Fibroblast of pulmonary artery (primary cell): Measurements from ENCODE around the gene B3GALT4.

Experiments used
- DNase-seq: peaks from one replicate; pipeline ENCODE4 v3.0.0-alpha.2; 2010; ENCODE audit warnings: low read depth
- H3K4me3 ChIP-seq: replicated peaks from 2 replicates; pipeline ENCODE4 v1.5.1; 2011; ENCODE audit warnings: low read depth, mild to moderate bottlenecking, control low read depth, low read length, moderate library complexity
- TF ChIP-seq, protein P1 (sequence below): IDR thresholded peaks from 2 replicates; pipeline ENCODE4 v1.5.1; 2011; ENCODE audit warnings: mild to moderate bottlenecking, control low read depth, low read length, inconsistent platforms; ENCODE audit errors: missing control alignments

B3GALT4 gene

DNA sequence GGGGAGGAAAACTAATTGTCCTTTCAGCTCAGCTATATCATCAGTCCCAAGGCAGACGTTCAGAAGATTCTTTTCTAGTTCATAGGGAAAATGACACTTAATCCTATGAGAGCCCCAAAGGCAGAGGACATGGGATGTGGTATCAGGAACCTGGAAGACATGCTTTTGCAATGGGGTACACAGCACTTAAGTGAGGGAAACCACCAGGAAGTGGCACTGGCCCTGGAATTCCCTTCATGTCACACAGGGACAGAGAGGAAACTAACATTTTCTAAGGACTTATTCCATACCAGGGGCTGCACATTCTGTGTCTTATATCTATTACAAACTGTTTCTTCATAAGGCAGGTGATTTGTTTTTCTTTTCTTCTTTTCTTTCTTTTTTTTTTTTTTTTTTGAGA lies 33.4 kb upstream of the B3GALT4 start:
- DNase-seq = no peak
- TF ChIP-seq, protein P1, sequence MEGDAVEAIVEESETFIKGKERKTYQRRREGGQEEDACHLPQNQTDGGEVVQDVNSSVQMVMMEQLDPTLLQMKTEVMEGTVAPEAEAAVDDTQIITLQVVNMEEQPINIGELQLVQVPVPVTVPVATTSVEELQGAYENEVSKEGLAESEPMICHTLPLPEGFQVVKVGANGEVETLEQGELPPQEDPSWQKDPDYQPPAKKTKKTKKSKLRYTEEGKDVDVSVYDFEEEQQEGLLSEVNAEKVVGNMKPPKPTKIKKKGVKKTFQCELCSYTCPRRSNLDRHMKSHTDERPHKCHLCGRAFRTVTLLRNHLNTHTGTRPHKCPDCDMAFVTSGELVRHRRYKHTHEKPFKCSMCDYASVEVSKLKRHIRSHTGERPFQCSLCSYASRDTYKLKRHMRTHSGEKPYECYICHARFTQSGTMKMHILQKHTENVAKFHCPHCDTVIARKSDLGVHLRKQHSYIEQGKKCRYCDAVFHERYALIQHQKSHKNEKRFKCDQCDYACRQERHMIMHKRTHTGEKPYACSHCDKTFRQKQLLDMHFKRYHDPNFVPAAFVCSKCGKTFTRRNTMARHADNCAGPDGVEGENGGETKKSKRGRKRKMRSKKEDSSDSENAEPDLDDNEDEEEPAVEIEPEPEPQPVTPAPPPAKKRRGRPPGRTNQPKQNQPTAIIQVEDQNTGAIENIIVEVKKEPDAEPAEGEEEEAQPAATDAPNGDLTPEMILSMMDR = no peak
- no peak overlapping the region for H3K4me3 ChIP-seq

DNA sequence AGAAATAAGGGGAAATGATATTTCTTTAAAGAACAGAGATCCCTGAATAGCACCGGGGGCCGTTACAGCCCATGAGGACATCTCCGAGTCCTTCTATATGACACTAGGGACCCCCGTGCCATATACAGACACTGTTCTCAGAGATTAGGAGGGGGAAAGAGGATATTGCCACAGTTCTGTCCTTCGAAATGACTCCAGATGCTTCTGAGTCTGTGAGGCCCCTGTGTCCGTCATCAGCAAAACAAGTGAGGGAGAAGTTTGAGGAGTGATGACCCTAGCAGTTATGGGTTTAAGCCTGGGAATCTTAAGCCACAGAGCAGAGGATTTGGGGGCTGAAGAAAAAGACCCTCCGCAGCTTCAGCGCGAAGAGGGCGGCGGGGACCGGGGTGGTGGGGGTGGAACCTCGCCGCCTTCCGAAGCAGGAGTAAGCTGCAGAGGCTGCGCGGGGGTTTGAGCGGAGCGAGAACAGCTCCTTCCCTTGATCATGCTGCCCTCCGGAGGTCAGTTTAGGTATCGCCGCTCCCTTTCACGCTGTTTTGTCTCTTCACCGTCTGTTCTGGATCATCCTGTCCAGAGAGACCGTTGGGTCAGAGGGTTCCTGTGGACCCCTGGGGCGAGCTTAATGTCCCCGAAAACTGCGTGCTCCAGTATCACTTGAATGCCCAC lies 28.8 kb upstream of the B3GALT4 start:
- peak overlapping the region; percentile 79 for H3K4me3 ChIP-seq
- TF ChIP-seq, protein P1 = peak; percentile 87

DNA sequence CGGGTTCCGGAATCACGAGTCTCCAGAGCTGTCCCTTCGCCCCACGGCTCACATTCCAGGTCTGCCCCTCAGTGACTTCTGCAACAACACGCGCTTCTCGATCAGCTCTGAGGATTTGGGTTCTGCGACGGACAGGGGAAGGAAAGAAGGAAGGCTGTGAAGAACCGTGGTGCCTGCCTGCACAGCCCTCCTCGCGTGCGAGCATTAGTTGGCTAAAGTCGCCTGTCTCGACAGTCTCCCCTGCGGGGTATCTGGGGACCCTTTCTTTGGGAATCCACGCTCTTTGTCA lies 28.3 kb upstream of the B3GALT4 start:
- H3K4me3 ChIP-seq = peak overlapping the region; percentile 79
- peak; percentile 58 for DNase-seq
- TF ChIP-seq, protein P1 = no peak

More for the DNA sequence above, 28.8 kb upstream of the B3GALT4 start:
- peak; percentile 89 for DNase-seq

DNA sequence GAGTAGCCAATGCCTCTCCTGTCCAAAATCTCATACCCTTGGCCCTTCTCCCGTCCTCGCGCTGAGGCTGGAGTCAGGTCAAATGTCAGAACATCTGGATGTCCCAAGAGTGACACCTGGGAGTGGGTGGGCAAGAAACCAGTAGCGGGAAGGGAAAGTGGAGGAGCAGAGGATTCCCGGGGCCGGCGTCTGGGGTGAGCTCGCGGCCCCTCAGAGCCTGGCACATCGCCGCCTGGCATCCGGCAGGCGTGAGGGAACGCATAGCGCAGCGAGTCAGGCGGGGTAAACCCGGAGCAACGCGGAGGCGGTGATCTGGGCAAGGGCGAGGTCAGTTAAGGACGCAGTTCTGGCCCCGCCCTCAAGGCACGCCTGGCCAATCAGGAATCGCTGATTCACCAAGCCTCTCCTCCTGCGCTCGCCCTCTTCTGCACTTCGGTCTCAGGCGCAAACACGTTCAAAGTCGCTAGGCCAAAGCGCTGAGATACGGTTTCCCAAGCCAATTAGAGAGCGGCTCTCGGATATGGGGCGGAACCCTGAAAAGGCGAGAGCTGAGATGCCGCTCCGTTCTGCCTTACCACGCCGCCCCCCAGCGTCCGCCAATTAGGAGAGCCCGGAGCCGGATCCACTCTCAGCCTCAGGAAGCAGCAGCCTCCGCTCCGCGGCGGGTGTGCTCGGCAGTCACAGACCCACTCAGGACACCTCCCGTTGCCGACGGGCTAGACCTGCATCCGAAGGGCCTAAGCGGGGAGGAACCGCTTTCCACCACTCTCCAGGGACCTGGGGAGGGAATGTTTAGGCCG lies 27.8 kb upstream of the B3GALT4 start:
- TF ChIP-seq, protein P1 = no peak
- peak overlapping the region; percentile 79 for H3K4me3 ChIP-seq
- DNase-seq = peak; percentile 100

DNA sequence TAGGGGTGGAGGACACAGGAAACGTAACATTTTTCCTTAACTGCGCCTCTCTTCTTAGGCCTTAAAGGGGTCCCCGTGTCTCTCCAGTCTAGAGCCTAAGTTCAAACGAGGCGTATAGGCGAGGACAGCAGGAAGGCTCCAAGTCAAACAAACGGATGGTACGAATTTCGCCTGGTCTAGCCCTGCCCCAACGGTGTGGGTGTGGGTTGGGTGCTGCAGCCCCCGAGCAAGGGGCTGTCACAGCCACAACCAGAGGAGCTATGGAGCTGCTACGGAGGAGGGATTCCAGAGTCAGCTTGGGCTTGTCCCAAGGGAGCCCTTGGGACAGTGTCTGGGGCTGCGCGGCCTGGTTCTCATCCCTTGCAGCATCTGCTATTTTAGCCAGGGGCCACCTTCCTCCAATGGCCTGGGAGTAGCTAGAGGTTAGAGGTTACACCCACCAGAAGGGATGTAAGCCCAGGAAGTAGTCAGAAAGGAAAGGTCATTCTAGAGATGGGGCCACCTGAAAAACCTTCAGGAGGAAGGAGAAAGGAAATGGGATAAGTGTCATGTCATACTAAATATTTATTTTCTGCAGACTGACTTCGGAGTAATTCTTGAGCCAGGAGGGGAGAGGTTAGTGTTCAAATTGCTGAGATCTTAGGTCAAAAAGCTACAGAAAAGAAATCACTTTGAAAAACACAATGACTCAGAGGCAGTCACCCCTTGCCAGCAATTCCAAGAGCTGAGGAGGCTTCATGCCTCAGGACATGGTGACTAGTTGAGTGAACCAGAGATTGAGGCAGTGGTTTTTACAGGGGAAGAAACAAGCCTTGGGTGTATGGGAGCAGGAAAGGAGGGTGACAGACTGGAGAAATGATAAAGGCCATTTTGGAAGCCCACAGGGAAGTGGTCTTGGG lies 26.9 kb upstream of the B3GALT4 start:
- TF ChIP-seq, protein P1 = no peak
- DNase-seq = peak; percentile 65
- peak overlapping the region; percentile 79 for H3K4me3 ChIP-seq

DNA sequence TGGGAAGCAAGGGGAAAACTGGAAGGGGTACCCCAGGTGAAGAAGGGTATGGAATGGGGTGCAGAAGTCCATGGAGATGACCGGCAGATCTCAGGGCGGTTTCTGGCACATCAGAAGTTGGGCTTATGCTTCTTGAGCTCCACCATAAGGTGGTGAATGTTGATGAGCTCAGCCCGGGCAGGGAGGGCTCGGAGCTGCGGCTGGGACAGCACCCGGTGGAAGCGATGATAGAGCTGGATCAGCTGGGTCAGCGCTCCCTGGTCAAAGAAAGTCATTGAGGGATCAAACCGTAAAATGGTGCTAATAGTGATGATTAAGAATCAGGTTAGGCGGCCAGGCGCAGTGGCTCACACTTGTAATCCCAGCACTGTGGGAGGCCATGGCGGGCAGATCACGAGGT lies 26.2 kb upstream of the B3GALT4 start:
- no peak for DNase-seq
- TF ChIP-seq, protein P1 = no peak
- peak overlapping the region; percentile 3 for H3K4me3 ChIP-seq
